ENCODE data around the gene KRT10.
"Not testable (repeated sequence)": the region's sequence is repeated elsewhere in the genome, so short reads cannot be mapped to it uniquely, and the experiment has no call there.

The KRT10 gene

GRCh38 chr17:40833882-40834281 lies 11.5 kb upstream of the KRT10 start:
- DNase-seq (ENCODE audit: low read depth in 2 of 2) = no peak

- no peak for DNase-seq (ENCODE audit: low read depth in 2 of 2)
Measured at GRCh38 chr17:40832840-40833239, 10.4 kb upstream of the KRT10 start.

GRCh38 chr17:40830085-40830776 lies 7.8 kb upstream of the KRT10 start:
- DNase-seq (ENCODE audit: low read depth in 2 of 2) = no peak

GRCh38 chr17:40828454-40829044 lies 6.1 kb upstream of the KRT10 start:
- DNase-seq (ENCODE audit: low read depth in 2 of 2) = no peak

- no peak for DNase-seq (ENCODE audit: low read depth in 2 of 2)
Measured at GRCh38 chr17:40827746-40828453, 5.5 kb upstream of the KRT10 start.

DNA sequence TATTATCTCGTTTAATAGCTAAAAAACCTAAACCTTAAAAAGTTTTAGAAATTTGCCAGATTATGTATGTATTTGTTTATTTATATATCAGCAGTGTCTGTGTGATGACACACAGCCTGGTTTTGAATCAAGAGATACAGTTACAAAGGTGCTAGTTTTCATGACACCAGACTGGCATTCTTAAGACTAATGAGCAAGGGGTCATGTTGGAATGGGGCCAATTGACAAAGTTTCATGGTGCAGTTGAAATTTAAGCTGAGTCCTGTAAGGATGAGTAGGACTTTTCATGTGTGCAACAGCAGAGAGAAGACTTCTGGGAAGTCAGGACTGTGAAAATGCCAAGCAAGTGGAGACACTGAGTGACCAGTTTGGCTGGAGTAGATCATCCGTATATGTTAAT lies 3.2 kb upstream of the KRT10 start:
- DNase-seq (ENCODE audit: low read depth in 2 of 2) = no peak

GRCh38 chr17:40824015-40824832 lies 1.8 kb upstream of the KRT10 start:
- no peak for DNase-seq (ENCODE audit: low read depth in 2 of 2)

DNA sequence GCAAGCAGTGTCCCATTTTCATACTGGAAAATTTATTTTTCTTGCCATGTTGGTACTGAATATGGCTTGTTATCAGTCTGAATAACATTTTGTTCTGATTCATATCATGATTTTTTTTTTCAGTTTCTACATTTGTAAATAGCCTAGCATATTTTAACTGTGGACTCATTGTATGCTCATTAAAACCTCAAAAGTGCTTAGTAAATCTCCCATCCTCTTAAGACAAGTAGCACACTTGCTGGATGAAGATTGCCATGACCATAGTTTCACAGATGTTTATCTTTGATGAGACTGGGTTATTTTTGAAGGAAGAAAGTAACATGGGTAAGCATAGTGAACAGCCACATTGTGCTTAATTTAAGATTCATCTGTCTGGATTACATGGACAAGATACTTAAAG lies 878 bp downstream of the KRT10 start:
- no peak for DNase-seq (ENCODE audit: low read depth in 2 of 2)

DNA sequence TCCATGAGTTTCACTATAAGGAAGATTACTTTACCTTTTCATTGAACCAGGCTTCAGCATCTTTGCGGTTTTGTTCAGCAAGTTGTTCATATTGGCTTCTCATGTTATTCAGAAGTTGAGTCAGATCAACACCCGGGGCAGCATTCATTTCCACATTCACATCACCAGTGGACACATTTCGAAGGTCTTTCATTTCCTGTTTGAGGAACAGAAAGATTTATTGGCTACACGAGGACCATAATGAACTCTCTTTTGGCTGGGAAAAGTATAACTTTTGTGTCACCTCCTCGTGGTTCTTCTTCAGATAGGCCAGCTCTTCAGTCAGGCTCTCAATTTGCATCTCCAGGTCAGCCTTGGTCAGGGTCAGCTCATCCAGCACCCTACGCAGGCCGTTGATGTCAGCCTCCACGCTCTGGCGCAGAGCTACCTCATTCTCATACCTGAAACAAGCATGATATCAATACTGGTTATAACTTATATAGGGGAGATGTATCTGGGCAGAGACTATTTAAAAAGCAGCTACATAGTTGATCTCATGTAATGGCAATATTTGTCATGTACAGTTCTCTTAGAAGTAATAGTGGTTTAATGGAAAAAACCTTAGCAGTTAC lies 2.1 kb downstream of the KRT10 start:
- DNase-seq (ENCODE audit: low read depth in 2 of 2) = no peak

GRCh38 chr17:40819528-40820125 lies 2.8 kb downstream of the KRT10 start:
- DNase-seq (ENCODE audit: low read depth in 2 of 2) = no peak

DNA sequence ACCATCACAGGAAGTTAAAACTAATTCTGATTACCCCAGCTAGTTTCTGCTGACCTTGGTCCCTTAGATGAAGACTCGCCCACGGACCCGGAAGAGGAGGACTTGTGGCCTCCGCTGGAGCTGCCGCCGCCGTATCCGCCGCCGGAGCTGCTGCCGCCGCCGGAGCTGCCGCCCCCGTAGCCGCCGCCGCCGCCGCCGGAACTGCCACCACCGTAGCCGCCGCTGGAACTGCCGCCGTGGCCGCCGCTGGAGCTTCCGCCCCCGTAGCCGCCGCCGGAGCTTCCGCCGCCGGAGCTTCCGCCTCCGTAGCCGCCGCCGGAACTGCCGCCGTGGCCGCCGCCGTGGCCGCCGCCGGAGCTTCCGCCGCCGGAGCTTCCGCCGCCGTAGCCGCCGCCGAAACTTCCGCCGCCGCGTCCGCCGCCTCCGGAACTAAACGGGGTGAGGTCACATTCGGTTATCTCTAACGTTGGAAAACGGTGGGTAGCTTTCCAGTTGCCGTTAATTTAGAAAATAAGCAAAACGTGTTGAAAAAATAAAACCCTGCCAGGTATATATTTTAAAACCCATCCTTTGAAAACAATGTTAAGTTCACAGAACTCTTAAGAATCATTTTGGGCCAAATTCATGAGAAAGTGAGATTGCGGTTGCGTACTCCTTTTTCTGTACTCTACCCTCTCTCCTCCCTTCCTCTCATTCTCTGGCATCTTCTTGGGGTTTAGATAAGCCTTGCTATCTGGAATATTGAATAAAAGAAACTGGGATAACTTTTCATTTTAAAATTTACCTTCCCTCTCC lies 3.5 kb downstream of the KRT10 start:
- DNase-seq (ENCODE audit: low read depth in 2 of 2) = peak; percentile 68 to 80

GRCh38 chr17:40818343-40818732 lies 4.1 kb downstream of the KRT10 start:
- no peak for DNase-seq (ENCODE audit: low read depth in 2 of 2)

- DNase-seq (ENCODE audit: low read depth in 2 of 2) = no peak
Measured at GRCh38 chr17:40817103-40817682, 5.2 kb downstream of the KRT10 start.

DNA sequence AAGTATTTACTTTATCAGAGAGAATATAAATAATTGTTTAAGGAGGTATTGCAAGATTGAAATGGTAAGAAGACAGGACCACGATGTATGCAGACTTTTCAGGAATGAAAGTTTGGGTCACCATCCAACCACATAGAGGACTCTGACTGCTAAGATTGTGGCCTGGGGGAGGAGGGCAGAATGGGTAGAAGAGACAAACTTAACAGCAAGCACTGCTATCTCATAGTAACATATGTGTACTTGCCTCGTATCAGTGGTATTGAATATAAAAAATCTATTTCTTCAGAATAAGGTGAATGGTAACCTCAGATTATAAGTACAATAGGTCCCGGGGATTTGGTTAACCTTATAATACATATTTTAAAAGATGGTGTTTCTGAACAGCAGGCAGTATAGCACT lies 5.8 kb downstream of the KRT10 start:
- no peak for DNase-seq (ENCODE audit: low read depth in 2 of 2)

DNA sequence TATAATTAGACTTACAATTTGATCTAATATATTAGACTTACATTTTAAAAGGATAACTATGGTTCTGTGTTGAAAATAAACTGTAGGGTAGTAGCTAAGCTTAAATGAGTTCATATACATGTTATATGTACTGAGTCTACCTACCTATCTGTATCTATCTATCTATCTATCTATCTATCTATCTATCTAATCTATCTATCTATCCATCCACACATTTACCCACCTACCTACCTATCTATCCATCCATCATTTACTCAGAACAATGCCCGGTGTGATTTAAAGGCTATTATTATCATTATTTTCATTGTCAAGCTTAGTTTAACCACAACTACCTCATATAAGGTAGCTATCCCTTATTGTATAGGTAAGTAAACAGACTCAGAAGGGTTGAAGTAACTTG lies 7.0 kb downstream of the KRT10 start:
- no peak for DNase-seq (ENCODE audit: low read depth in 2 of 2)

DNA sequence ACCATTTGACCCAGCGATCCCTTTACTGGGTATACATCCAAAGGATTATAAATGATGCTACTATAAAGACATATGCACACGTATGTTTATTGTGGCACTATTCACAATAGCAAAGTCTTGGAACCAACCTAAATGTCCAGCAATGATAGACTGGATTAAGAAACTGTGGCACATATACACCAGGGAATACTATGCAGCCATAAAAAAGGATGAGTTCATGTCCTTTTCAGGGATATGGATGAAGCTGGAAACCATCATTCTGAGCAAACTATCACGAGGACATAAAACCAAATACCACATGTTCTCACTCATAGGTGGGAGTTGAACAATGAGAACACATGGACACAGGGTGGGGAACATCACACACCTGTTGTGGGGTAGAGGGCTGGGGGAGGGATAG lies 7.8 kb downstream of the KRT10 start:
- DNase-seq (ENCODE audit: low read depth in 2 of 2) = not testable (repeated sequence)

DNA sequence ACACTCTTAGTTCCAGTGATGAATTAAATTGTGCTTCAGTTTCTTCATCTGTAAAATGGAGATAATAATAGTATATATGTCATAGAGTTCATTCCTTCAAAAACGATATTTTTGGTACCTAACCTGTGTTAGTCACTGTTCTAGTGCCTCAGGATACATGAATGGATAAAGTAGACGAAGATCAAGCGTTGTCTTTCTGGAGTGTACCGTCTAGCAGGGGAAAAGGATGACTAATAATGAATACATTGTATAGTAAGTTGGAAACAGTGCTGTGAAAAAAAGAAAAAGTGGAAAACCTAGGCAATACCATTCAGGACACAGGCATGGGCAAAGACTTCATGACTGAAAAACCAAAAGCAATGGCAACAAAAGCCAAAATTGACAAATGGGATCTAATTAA lies 8.6 kb downstream of the KRT10 start:
- DNase-seq (ENCODE audit: low read depth in 2 of 2) = no peak

DNA sequence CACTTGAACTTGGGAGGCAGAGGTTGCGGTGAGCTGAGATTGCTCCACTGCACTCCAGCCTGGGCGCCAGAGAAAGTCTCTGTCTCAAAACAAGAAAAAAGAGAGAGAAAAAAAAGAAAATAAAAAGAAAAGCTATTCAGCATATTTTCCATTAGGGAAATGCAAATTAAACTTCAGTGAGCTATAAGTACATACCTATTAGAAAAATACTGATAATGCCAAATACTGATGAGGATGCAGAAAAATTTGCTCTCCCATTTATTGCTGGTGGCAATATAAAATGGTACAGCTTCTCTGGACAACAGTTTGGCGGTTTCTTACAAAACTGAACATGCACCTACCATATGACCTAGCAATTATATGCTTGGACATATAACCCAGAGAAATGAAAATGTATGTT lies 9.8 kb downstream of the KRT10 start:
- no peak for DNase-seq (ENCODE audit: low read depth in 2 of 2)

DNA sequence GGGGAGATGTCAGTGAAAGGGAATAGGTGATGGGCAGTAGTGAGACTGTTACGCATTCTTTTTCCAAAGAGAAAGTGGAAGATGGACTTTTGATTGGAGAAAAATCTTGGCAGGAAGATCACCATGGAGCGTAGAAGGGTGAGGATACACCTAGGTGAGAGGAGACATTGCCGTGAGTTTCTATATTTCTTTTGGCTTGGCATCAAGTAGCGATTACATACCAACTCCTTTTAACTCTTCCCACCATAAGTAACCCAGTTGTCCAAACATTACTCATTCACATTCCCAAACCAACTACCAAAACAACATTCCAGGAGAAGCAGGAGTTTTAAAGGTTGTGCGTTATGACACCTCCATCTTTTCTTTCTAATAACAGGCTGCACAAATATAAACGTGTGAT lies 11.9 kb downstream of the KRT10 start:
- no peak for DNase-seq (ENCODE audit: low read depth in 2 of 2)

DNA sequence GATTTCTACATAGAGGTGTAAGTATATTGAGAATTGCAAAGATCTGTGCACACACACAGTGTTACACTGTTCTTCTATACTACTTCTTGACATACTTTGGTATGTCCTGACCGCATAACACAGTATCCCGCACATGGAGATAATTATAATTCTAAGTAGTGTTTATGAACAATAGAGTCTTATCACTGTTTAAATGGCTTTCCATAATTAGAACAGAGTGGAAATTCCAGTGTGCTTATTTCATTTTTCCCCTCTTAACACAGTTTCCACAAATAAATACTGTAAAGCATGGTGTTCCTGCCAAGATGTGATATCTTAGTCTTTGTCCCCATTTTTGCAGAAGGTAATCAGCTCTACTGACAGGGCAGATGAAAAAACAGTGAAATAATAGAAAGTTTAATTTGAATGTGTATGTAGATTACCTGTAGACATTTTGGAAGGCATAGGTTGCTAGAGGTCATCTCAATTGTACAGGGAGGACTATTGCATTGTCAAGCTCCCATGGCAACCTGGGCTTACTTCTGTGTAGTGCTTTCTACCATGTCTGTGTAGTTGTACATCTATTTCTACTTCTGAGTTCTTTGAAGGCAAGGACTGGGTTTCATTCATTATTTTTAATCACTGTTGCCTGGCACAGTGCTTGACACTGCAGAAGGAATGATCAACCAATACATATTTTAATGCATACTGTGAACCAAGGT lies 12.5 kb downstream of the KRT10 start:
- no peak for DNase-seq (ENCODE audit: low read depth in 2 of 2)

Data from stimulated activated CD4-positive, alpha-beta T cell treated with anti-CD3 and anti-CD28 coated beads, Interleukin-15, amount 100 ng/mL, for 48 hours (primary cell).